H54 (cell line): ENCODE measurements around the gene RHOBTB3.
A peak's percentile ranks its signal among the peaks of the same experiment; 100 is the strongest.

ENCODE experiments used
- DNase-seq: peaks from one replicate; pipeline ENCODE4 v3.0.0; 2011; ENCODE audit warnings: low spot score, mixed read lengths; ENCODE audit not compliant: insufficient read length
- FAIRE-seq: peaks from 3 replicates; lab custom pipeline; 2011; peaks lifted over from hg19 to GRCh38; lab: Jason Lieb, UNC
- POLR2A ChIP-seq: IDR thresholded peaks from 2 replicates; pipeline ENCODE4 v1.6.1; 2011; ENCODE audit warnings: low read depth, mild to moderate bottlenecking, low read length

Gene RHOBTB3

DNA sequence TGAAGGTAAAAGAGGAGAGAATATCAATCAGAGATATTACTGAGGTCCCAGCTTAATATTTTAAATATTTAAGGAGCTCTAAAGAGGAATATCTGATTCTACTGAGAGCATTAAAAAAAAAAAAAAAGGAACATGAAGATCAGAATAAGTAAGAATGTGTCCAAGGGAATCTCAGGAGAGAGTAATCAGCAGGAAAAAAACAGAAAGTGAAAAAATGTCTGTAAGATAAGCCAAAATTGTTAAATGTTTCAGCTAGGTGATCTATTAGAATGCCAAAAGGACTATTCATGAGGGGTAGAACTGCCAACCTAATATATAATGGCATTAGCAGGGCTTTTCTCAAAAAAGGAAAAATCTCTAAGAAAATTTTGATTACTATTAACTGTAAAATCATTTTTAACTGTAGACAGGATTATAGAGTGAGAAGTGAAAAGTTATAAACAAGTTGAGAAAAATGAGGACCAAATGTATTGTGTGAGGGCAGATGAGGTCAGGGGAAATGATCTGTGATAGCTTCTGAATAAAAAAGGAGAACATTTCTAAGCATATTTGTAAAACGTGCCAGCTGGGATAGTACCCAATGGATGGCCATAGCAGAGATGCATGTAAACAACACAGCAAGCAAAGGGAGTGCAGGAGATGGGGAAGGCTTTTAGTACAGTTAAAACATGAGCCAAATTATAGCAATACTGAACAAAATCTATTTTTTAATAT lies 9.4 kb upstream of the RHOBTB3 start:
- FAIRE-seq = peak; percentile 15
- DNase-seq = no peak
- TF ChIP-seq POLR2A = no peak

- no peak for TF ChIP-seq POLR2A
- DNase-seq = no peak
Observed at GRCh38 chr5:95723632-95724369, 7.3 kb upstream of the RHOBTB3 start.

DNA sequence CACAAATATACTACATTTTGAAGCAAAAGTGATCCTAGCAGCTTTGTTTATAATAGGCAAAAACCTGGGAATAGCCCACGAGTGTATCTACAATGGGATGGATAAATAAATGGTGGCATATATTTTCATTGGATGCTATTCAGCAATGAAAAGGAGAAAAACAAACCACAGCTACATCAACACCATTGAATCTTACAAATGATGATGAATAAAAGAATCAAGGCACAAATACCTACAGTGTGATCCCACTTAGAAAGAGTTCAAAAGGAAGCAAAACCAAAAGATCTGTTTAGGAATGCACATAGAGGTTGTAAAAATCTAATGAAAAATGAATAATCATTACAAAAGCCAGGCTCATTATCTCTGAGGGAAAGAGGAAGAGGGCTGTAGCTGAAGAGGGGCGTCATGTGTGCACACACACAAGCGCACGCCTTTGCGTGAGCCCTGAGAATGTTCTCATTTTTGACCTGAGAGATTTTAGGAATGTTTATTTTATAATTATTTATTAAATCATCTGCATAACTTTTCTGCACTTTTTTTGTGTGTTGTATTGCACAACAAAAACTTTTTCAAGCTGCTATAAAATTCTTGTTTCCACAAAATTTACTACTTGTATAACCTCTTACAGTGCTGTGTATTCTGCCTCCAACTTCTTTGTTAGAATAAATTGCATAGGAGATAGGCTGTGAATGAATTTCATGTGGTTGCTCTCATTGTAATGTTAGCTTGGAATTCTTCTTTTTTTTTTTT lies 5.9 kb upstream of the RHOBTB3 start:
- DNase-seq (no peak), FAIRE-seq (peak; percentile 81)
- no peak for TF ChIP-seq POLR2A

More at GRCh38 chr5:95723632-95724369, 7.3 kb upstream of the RHOBTB3 start:
- peak; percentile 72 for FAIRE-seq

- FAIRE-seq (peak; percentile 80), DNase-seq (no peak)
- no peak for TF ChIP-seq POLR2A
Observed at GRCh38 chr5:95725937-95726810, 5.0 kb upstream of the RHOBTB3 start.

DNA sequence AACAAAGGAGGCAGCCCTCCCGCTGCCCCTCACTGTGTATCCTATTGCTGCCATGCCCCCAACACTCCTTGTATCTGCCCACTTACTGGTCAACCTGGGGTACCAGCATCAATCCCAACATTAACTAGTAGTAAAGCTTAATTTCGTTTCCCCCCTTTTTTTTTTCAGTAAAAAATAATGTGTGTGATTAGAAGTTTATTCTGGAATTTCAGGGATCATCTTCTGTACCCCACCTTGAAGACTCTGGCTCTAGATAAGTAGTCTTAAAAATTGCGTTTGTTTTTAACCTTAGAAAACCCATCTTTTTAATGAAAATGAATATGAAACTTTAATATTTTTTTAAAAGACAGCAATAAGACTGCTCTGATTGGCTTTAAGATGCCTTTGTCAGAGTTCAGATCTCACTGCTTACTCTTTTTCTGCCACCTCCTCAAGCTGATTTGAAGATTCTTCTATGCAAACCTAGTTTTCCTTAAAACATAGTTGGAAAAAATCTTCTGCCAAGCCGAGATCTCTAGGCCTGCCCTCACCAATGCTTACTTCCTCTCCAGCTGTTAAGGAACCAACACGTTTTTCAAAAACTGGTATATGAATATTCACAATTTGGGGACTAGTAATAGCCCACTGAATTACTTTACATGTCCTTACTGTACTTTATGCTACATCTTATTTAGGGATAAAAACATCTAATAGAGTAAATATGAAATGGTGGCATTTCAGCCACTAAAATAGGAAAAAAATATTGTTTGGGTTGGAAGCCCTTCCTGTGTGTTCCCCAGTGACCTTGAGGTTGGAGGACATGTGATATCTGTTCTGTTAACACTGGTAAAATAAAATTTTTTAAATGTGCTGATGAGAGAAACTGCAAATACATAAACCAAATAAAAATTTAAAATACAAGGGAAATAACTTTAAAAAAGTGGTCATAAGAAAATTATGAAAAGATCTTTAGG lies 4.0 kb upstream of the RHOBTB3 start:
- FAIRE-seq = peak; percentile 64
- no peak for TF ChIP-seq POLR2A

DNA sequence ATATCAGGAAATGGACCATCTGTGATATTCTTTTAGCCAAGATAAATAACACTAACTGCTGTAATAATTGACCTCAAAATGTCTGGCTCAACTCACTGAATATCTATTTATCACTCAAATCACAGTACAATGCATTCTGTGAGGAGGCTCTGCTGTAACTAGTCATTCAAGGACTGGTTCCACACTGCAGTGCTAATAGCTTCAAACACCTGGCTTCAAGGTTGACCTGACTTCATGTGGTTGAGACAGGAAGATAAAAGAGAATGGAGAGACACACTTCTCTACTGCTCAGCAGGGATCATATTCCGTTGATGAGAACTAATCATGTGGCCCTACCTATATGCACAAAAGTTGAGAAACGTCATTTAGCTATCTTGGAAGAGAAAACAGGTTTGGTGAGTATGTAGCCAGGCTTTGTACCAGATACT lies 3.4 kb upstream of the RHOBTB3 start:
- peak; percentile 62 for FAIRE-seq
- TF ChIP-seq POLR2A = no peak
- DNase-seq = no peak

More for the DNA sequence above, 4.0 kb upstream of the RHOBTB3 start:
- no peak for DNase-seq

- FAIRE-seq (peak; percentile 86), DNase-seq (no peak)
- no peak for TF ChIP-seq POLR2A
Observed at GRCh38 chr5:95728494-95729114, 2.5 kb upstream of the RHOBTB3 start.

DNA sequence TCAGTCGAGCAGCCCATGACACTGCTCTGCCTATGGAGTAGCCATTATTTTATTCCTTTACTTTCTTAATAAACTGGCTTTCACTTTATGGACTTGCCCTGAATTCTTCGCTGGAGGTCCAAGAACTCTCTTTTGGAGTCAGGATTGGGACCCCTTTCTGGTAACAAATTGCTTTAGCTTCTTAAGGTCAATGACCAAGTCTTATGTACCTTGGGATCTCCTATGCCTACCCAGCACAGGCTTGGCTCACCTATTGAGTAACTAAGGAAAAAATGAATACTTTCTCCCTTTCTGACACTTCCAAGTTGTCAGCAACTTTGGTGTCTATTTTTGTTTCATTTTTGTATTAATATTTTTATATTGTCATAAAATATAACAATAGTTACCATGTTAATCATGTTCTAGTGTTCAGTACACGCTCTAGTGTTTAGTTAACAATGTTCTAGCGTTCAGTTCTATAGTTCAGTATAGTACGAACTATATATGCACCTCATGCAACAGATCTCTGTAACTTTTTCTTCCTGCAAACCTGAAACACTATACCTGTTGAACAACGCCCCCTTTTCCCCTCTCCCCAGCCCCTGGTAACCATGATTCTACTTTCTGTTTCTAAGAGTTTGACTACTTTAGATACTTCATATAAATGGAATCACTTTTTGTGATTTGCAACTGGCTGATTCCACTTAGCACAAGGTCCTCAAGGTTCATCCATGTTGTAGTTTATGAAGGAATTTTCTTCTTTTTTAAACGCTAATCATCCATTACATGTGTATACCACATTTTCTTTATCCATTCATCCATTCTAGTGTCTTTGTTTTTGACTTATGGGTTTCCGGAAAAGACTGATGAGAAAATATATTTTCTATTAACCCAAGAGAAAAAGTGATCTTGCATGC lies 1.8 kb upstream of the RHOBTB3 start:
- FAIRE-seq (peak; percentile 43), DNase-seq (no peak)
- no peak for TF ChIP-seq POLR2A

DNA sequence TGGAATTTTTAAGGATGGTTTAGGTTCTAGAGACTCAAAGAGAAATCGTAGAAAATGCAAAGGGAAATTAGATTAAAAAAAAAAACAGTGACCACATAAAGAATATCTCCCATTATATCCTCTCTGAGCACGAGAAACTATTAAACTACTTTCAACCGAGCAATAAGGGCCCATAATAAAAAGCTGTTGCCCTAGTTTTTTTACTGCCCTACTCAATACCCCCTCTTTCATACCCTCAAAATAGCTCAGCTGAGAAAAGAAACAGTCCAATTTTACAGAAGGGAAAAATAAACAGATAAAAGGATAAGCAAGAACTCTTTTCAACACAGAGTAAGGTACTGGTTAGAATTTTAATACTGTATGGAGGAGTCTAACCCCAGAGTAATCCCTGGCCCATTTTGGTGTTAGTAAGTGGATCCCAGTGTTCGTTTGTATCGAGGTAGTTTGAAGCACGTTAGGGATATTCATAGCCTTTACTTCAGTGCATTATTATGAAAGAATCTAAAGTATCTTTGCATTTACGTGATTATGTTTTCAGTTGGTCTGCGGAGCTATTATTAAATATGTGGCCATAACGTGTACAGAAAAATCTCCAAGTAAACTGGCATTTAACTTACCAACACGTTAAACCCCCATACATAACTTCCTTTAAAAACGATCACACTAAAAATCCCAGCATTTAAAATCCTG lies 980 bp upstream of the RHOBTB3 start:
- no peak for TF ChIP-seq POLR2A
- FAIRE-seq (peak; percentile 27), DNase-seq (no peak)
